ENCODE data around the gene FBXL17.

DNA sequence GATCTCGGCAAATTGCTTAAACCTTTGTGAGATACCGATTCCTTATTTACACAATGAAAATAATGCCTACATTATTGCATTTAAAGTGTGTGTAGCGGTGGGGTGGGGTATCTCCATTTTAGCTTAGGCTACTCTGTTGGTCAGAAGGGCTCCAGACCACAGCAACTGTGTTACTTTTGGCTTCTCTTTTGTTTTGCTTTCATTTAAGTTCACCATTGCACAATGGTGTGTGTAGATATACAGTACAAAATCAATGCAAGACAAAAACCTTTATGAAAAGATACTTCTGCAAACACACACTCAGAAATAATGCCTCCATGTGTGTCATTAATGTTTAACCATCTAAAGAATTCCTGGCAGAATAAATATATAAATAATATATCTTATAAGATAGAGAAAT, 279.4 kb downstream of the FBXL17 start:
- TF ChIP-seq CTCF (IDR thresholded peaks at IDR 0.05; ENCODE audit: insufficient read depth, low read length, poor library complexity, severe bottlenecking) (no peak), EZH2phosphoT487 (conservative IDR thresholded peaks at IDR 0.05; ENCODE audit: low read length) (no peak)

Measured in SU-DHL-6 (cell line).